HepG2 (cell line): ENCODE data around the gene ZFHX3. TPM values are rescaled to one million over a fixed set of nuclear protein-coding genes. Genes with fewer than 3 reads are reported as not detected.

Source experiments
- ASH2L ChIP-seq: fragments of 300-600, 200-600 bp; sonication (generic); IDR thresholded peaks from 2 replicates; pipeline ENCODE4 v1.7.0; 2017; ENCODE audit warnings: low read depth, mild to moderate bottlenecking, moderate library complexity, mixed read lengths, low read length; ENCODE audit not compliant: insufficient read length
- HNRNPK ChIP-seq: fragments of 200-400 bp; formaldehyde crosslinking; IDR thresholded peaks from 2 replicates; pipeline ENCODE4 v1.6.1; 2018; ENCODE audit warnings: low read length, low read depth, moderate library complexity, mild to moderate bottlenecking; ENCODE audit not compliant: poor library complexity, severe bottlenecking
- HNRNPLL ChIP-seq: fragments of 200-400 bp; formaldehyde crosslinking; IDR thresholded peaks from 2 replicates; pipeline ENCODE4 v1.6.1; 2017; ENCODE audit warnings: mild to moderate bottlenecking, low read depth, low read length; ENCODE audit not compliant: poor library complexity, severe bottlenecking
- PTBP1 ChIP-seq: fragments of 200-400 bp; formaldehyde crosslinking; IDR thresholded peaks from 2 replicates; pipeline ENCODE4 v1.6.1; 2018; ENCODE audit warnings: low read length, low read depth; ENCODE audit not compliant: poor library complexity, severe bottlenecking
- YEATS2 ChIP-seq: sonication (generic); formaldehyde crosslinking; IDR thresholded peaks from 2 replicates; pipeline ENCODE4 v1.4.0; 2020; ENCODE audit warnings: missing genetic modification reagents, borderline replicate concordance
- ZBED4 ChIP-seq: sonication (generic); formaldehyde crosslinking; IDR thresholded peaks from 2 replicates; pipeline ENCODE4 v1.4.0; 2020; ENCODE audit warnings: missing genetic modification reagents, borderline replicate concordance
- ZFP82 ChIP-seq: sonication (generic); formaldehyde crosslinking; IDR thresholded peaks from 2 replicates; pipeline ENCODE4 v1.5.1; 2020; ENCODE audit warnings: mild to moderate bottlenecking, missing genetic modification reagents, borderline replicate concordance
- ZNF501 ChIP-seq: sonication (generic); formaldehyde crosslinking; IDR thresholded peaks from 2 replicates; pipeline ENCODE4 v1.5.1; 2020; ENCODE audit warnings: mild to moderate bottlenecking, moderate library complexity, missing genetic modification reagents
- ZNF646 ChIP-seq: sonication (generic); formaldehyde crosslinking; IDR thresholded peaks from 2 replicates; pipeline ENCODE4 v1.9.0; 2021; ENCODE audit warnings: mild to moderate bottlenecking, missing genetic modification reagents
- ZNF800 ChIP-seq: sonication (generic); formaldehyde crosslinking; IDR thresholded peaks from 2 replicates; pipeline ENCODE4 v1.4.0; 2020; ENCODE audit warnings: missing genetic modification reagents
- ZSCAN25 ChIP-seq: sonication (generic); formaldehyde crosslinking; IDR thresholded peaks from 2 replicates; pipeline ENCODE4 v1.8.0; 2022; ENCODE audit warnings: mild to moderate bottlenecking, missing genetic modification reagents
- polyA plus RNA-seq, 8 experiments: library from polyadenylated mRNA; depleted of rRNA in 3 of 8; stranded (reverse) in 7 of 8; unstranded in 1 of 8; fragments of >200 nt; fragmentation: Illumina TruSeq in 4 of 8; extraction: Trizol in 4 of 8; gene quantifications; 2 replicates each; pipeline versions ENCODE4 v1.2.1 to v1.2.3, GENCODE V29; 2011 to 2016; ENCODE audit warnings: low read depth in 4 of 8, missing spikeins in 1 of 8, mixed read lengths in 1 of 8; ENCODE audit not compliant: insufficient read depth in 1 of 8
- total RNA-seq, 5 experiments: library from RNA; depleted of rRNA; stranded (reverse); fragments of >200 nt; fragmentation: Illumina TruSeq; extraction: Trizol; gene quantifications; 2 replicates each; pipeline ENCODE4 v1.2.3, GENCODE V29; 2016; ENCODE audit warnings: low read depth in 1 of 5

The ZFHX3 gene
- total and polyA plus RNA-seq, 2 of the 13 experiments (the other 11 are each of a cell fraction or from before 2014, with no cell fraction given): 5.0 to 6.0 TPM

- TF ChIP-seq ZBED4 (CRISPR knock-in tag): no peak
- TF ChIP-seq ZNF800: 0 out of 2 replicates have a peak, but pooled peaks have one; percentile 27
- peak; percentile 9 for TF ChIP-seq HNRNPLL
- TF ChIP-seq YEATS2 (CRISPR knock-in tag): 0 out of 2 replicates have a peak, but pooled peaks have one; percentile 12
- peak; percentile 82 for TF ChIP-seq ZSCAN25
- TF ChIP-seq ZNF501 (CRISPR knock-in tag): 0 out of 2 replicates have a peak, but pooled peaks have one; percentile 18
- TF ChIP-seq HNRNPK: peak; percentile 70
- peak; percentile 18 for TF ChIP-seq PTBP1
- peak; percentile 83 for TF ChIP-seq ASH2L
- no peak for TF ChIP-seq ZFP82 (CRISPR knock-in tag)
- peak; percentile 81 for TF ChIP-seq ZNF646 (CRISPR knock-in tag)
Measured at GRCh38 chr16:73058616-73059409, 10.9 kb upstream of the ZFHX3 start (continued).
